ENCODE measurements around the gene SKP1.

GRCh38 chr5:134107779-134108178, 69.0 kb downstream of the SKP1 start:
- TF ChIP-seq MYC (IDR thresholded peaks at IDR 0.05; ENCODE audit: insufficient read depth, insufficient read length, insufficient replicate concordance, low read length, severe bottlenecking) (no peak), ZNF217 (IDR thresholded peaks at IDR 0.05) (no peak), POLR2A (IDR thresholded peaks at IDR 0.05; ENCODE audit: low read depth, low read length) (no peak), MAX (IDR thresholded peaks at IDR 0.05; ENCODE audit: low read depth, low read length) (no peak), RCOR1 (conservative IDR thresholded peaks at IDR 0.05; ENCODE audit: low read depth, low read length) (no peak), FOS (IDR thresholded peaks at IDR 0.05; ENCODE audit: borderline replicate concordance, extremely low read depth, insufficient read length) (no peak)
- TF ChIP-seq, protein P1, sequence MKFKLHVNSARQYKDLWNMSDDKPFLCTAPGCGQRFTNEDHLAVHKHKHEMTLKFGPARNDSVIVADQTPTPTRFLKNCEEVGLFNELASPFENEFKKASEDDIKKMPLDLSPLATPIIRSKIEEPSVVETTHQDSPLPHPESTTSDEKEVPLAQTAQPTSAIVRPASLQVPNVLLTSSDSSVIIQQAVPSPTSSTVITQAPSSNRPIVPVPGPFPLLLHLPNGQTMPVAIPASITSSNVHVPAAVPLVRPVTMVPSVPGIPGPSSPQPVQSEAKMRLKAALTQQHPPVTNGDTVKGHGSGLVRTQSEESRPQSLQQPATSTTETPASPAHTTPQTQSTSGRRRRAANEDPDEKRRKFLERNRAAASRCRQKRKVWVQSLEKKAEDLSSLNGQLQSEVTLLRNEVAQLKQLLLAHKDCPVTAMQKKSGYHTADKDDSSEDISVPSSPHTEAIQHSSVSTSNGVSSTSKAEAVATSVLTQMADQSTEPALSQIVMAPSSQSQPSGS (IDR thresholded peaks at IDR 0.05; ENCODE audit: low read length) = no peak
- TF ChIP-seq, protein P2, sequence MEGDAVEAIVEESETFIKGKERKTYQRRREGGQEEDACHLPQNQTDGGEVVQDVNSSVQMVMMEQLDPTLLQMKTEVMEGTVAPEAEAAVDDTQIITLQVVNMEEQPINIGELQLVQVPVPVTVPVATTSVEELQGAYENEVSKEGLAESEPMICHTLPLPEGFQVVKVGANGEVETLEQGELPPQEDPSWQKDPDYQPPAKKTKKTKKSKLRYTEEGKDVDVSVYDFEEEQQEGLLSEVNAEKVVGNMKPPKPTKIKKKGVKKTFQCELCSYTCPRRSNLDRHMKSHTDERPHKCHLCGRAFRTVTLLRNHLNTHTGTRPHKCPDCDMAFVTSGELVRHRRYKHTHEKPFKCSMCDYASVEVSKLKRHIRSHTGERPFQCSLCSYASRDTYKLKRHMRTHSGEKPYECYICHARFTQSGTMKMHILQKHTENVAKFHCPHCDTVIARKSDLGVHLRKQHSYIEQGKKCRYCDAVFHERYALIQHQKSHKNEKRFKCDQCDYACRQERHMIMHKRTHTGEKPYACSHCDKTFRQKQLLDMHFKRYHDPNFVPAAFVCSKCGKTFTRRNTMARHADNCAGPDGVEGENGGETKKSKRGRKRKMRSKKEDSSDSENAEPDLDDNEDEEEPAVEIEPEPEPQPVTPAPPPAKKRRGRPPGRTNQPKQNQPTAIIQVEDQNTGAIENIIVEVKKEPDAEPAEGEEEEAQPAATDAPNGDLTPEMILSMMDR (IDR thresholded peaks at IDR 0.05 in 2 of 3, conservative IDR thresholded peaks at IDR 0.05 in 1 of 3; ENCODE audit: control insufficient read depth in 2 of 3, extremely low read depth in 1 of 3, insufficient read depth in 1 of 3, low read depth in 3 of 3, low read length in 3 of 3) = no peak

All from GM12878 (cell line).